Kidney (tissue), 14 donors: ENCODE data around the gene CLEC3B. TPM values are rescaled to one million over a fixed set of nuclear protein-coding genes. Genes with fewer than 3 reads are reported as not detected.

ENCODE experiments used
- DNase-seq, 5 donors: peaks; one replicate each; pipeline ENCODE4 v3.0.0-alpha.2; 2013 to 2020
- FAIRE-seq: peaks from 2 replicates; lab custom pipeline; 2012; peaks lifted over from hg19 to GRCh38; lab: Jason Lieb, UNC
- H3K27ac ChIP-seq, 2 donors: one replicate each; pipeline ENCODE4 v1.7.0; 2013; ENCODE audit warnings: low read depth in 2 of 2, low read length in 2 of 2, inconsistent platforms in 1 of 2
- H3K27me3 ChIP-seq: one replicate; pipeline ENCODE4 v1.7.1; 2013; ENCODE audit warnings: low read length, inconsistent platforms; ENCODE audit not compliant: control insufficient read depth, insufficient read depth
- H3K36me3 ChIP-seq, 3 donors: one replicate each; pipeline versions ENCODE4 v1.7.0 to v1.7.1; 2013; ENCODE audit warnings: low read length in 3 of 3, control low read depth in 1 of 3, inconsistent platforms in 1 of 3; ENCODE audit not compliant: insufficient read depth in 3 of 3, control insufficient read depth in 2 of 3
- H3K4me1 ChIP-seq, 3 donors: one replicate each; pipeline versions ENCODE4 v1.7.0 to v1.7.1; 2013; ENCODE audit warnings: low read length in 3 of 3, inconsistent platforms in 1 of 3, low read depth in 1 of 3; ENCODE audit not compliant: control insufficient read depth in 2 of 3, insufficient read depth in 2 of 3
- H3K4me3 ChIP-seq, 3 donors: one replicate each; pipeline versions ENCODE4 v1.7.0 to v1.8.1; 2013; ENCODE audit warnings: low read length in 3 of 3, control low read depth in 1 of 3, inconsistent platforms in 1 of 3
- H3K9ac ChIP-seq, 3 donors: one replicate each; pipeline versions ENCODE4 v1.7.0 to v1.7.1; 2013; ENCODE audit warnings: low read length in 3 of 3, control low read depth in 1 of 3, inconsistent platforms in 1 of 3
- H3K9me3 ChIP-seq, 3 donors: one replicate each; pipeline versions ENCODE4 v1.7.0 to v1.7.1; 2013; ENCODE audit warnings: low read length in 3 of 3, control low read depth in 1 of 3, inconsistent platforms in 1 of 3; ENCODE audit not compliant: control insufficient read depth in 2 of 3, insufficient read depth in 1 of 3
- CTCF ChIP-seq: IDR thresholded peaks from 3 replicates; pipeline ENCODE4 v1.5.1; 2012; ENCODE audit warnings: mild to moderate bottlenecking, moderate library complexity, borderline replicate concordance; ENCODE audit not compliant: insufficient read depth; ENCODE audit errors: extremely low read depth
- intact Hi-C: fragments of 100-400 bp; cut with DNase I; formaldehyde crosslinking; loops from one replicate; pipeline ENCODE4 v1.11.1; 2022
- polyA plus RNA-seq: library from polyadenylated mRNA; stranded (reverse); fragments of 350-450 nt; fragmentation: Illumina TruSeq; extraction: RNeasy Lipid Tissue Mini Kit (QIAGEN cat#74804); gene quantifications from one replicate; pipeline ENCODE4 v1.2.3, GENCODE V29; 2014; ENCODE audit warnings: low read depth, low replicate concordance; ENCODE audit not compliant: insufficient read depth
- total RNA-seq: library from RNA; stranded (reverse); fragmentation: NEBNext Ultra II Directional; extraction: Animal tissue kit (Norgen Biotek cat#: 25700); gene quantifications from one replicate; pipeline ENCODE4 v1.2.1, GENCODE V29; 2021
- donor health status: control.
- donor health status: control.
- donor health status: control.
- donor health status: control.
- donor health status: control.
- donor health status: DM: yes; HTN: yes; CAD: no.
- donor health status: Normal renal cell carcinoma (clear cell type).

The CLEC3B gene
- total and polyA plus RNA-seq, 2 donors from 2014 or later, result 45.3 to 284 TPM

- H3K27ac ChIP-seq, result no peak overlapping the region
- intact Hi-C loops, result no loop called here
- no peak for TF ChIP-seq CTCF
Measured at GRCh38 chr3:45007091-45007490, 19.0 kb upstream of the CLEC3B start.

GRCh38 chr3:45008117-45008516, 18.0 kb upstream of the CLEC3B start:
- Histone ChIP-seq H3K9ac (no peak overlapping the region), H3K4me3 (no peak overlapping the region), H3K9me3 (no peaks in the 10 kb centered on the region), H3K4me1 (peaks cover 4 to 23% (median 16%) of the 10 kb centered on the region in 3 donors), H3K27ac (no peak overlapping the region), H3K36me3 (peaks cover 12 to 17% (median 13%) of the 10 kb centered on the region in 3 donors), H3K27me3 (no peaks in the 10 kb centered on the region)
- FAIRE-seq, result no peak
- no peak for DNase-seq
- no peak for TF ChIP-seq CTCF
- intact Hi-C loops, result no loop called here

More at GRCh38 chr3:45007091-45007490, 19.0 kb upstream of the CLEC3B start:
- Histone ChIP-seq H3K4me3 (no peak overlapping the region), H3K9ac (no peak overlapping the region), H3K27me3 (no peaks in the 10 kb centered on the region), H3K9me3 (no peaks in the 10 kb centered on the region), H3K4me1 (peaks cover 4 to 16% (median 6%) of the 10 kb centered on the region in 3 donors), H3K36me3 (peaks cover 9 to 19% (median 12%) of the 10 kb centered on the region in 3 donors)
- FAIRE-seq (no peak), DNase-seq (no peak)

GRCh38 chr3:45009868-45010267, 16.2 kb upstream of the CLEC3B start:
- no peaks in the 10 kb centered on the region for H3K9me3 ChIP-seq
- no peak overlapping the region for H3K27ac ChIP-seq
- peaks cover 4 to 25% (median 17%) of the 10 kb centered on the region in 3 donors for H3K4me1 ChIP-seq
- FAIRE-seq, result no peak
- intact Hi-C loops, result no loop called here
- peaks cover 8 to 17% (median 11%) of the 10 kb centered on the region in 3 donors for H3K36me3 ChIP-seq
- no peak overlapping the region for H3K4me3 ChIP-seq
- TF ChIP-seq CTCF, result no peak
- no peak overlapping the region for H3K9ac ChIP-seq
- no peak for DNase-seq
- no peaks in the 10 kb centered on the region for H3K27me3 ChIP-seq
